Lower leg skin (tissue), 4 donors: ENCODE data around the gene ZSCAN21. TPM values are rescaled to one million over a fixed set of nuclear protein-coding genes. Genes with fewer than 3 reads are reported as not detected.
A peak's percentile ranks its signal among the peaks of the same experiment; 100 is the strongest.
"Not testable (repeated sequence)": the region's sequence is repeated elsewhere in the genome, so short reads cannot be mapped to it uniquely, and the experiment has no call there.

Experiments
- DNase-seq, 2 donors: peaks; one replicate each; pipeline ENCODE4 v3.0.0-alpha.2; 2019; ENCODE audit warnings: low spot score in 2 of 2
- H3K4me3 ChIP-seq: fragments of 200-600 bp; sonication (generic); 2 replicates; pipeline ENCODE4 v1.5.1; 2017; ENCODE audit warnings: mild to moderate bottlenecking, low read depth; ENCODE audit not compliant: poor library complexity, severe bottlenecking
- CTCF ChIP-seq, 3 donors: fragments of 450-650 bp; IDR thresholded peaks; one replicate each; pipeline ENCODE4 v1.5.1; 2016; ENCODE audit warnings: antibody characterized with exemption in 3 of 3, mild to moderate bottlenecking in 3 of 3, moderate library complexity in 2 of 3
- POLR2A ChIP-seq, 2 donors: fragments of 450-650 bp; IDR thresholded peaks; one replicate each; pipeline ENCODE4 v1.6.1; 2016 to 2017; ENCODE audit warnings: antibody characterized with exemption in 2 of 2, mild to moderate bottlenecking in 1 of 2, moderate library complexity in 1 of 2
- WGBS, 2 donors: methylation state at CpG; one replicate each; pipeline ENCODE4 v1.1.5; 2018; 5-methylcytosine and 5-hydroxymethylcytosine counted together
- intact Hi-C: fragments of 100-400 bp; cut with DNase I; formaldehyde crosslinking; loops from one replicate; pipeline ENCODE4 v1.15.0; 2023; ENCODE audit warnings: low total_unique reads
- total RNA-seq, 4 donors: library from RNA; depleted of rRNA; stranded (reverse); fragments of >200 nt; gene quantifications; one replicate each; pipeline ENCODE4 v1.1.0, GENCODE V29; 2016

ZSCAN21 gene
- total RNA-seq: 10 to 100 TPM; 13.2 to 25.5 (median 21.4) TPM

GRCh38 chr7:100049441-100050291, at the start of gene ZSCAN21:
Gene ZSCAN21, plus strand, starts transcription at chr7:100049774. Its CDS starts 7,233 bp downstream, at chr7:100057007.
- TF ChIP-seq CTCF (IDR thresholded peaks at IDR 0.05): no peak
- no peak for TF ChIP-seq POLR2A (IDR thresholded peaks at IDR 0.05)
- 0% methylated on average over 34 to 46 of the region's 47 CpGs for WGBS, 2 donors
- peak; percentile 70 to 96 for DNase-seq
- intact Hi-C loops: loop anchor here (10.0 kb wide), 1 partner anchor 55 kb away; no protein-coding TSS in a partner anchor
- peak within 1 kb of the TSS; percentile 66 for H3K4me3 ChIP-seq

- no peak for TF ChIP-seq CTCF (IDR thresholded peaks at IDR 0.05)
- no peak for TF ChIP-seq POLR2A (IDR thresholded peaks at IDR 0.05)
- WGBS, 2 donors: 86 to 91% methylated on average over 13 of the region's 13 CpGs
Observed at GRCh38 chr7:100000239-100000638, 49.3 kb upstream of the ZSCAN21 start.

GRCh38 chr7:100003711-100004661, 45.6 kb upstream of the ZSCAN21 start:
- no peak overlapping the region for H3K4me3 ChIP-seq
- DNase-seq: no peak
- peak in 1 of 3 donors; percentile 30 for TF ChIP-seq CTCF (IDR thresholded peaks at IDR 0.05)
- no peak for TF ChIP-seq POLR2A (IDR thresholded peaks at IDR 0.05)
- intact Hi-C loops: no loop called here
- 70 to 73% methylated on average over 14 of the region's 14 CpGs for WGBS, 2 donors

More at GRCh38 chr7:100000239-100000638, 49.3 kb upstream of the ZSCAN21 start:
- no peak for DNase-seq
- no peak overlapping the region for H3K4me3 ChIP-seq
- intact Hi-C loops: no loop called here

- WGBS, 2 donors: 77% methylated on average over 3 of the region's 3 CpGs
- TF ChIP-seq POLR2A (IDR thresholded peaks at IDR 0.05): no peak
- no peak for TF ChIP-seq CTCF (IDR thresholded peaks at IDR 0.05)
- no peak overlapping the region for H3K4me3 ChIP-seq
- intact Hi-C loops: no loop called here
- DNase-seq: no peak
Observed at GRCh38 chr7:100007887-100008286, 41.7 kb upstream of the ZSCAN21 start.

GRCh38 chr7:100008525-100008924, 41.0 kb upstream of the ZSCAN21 start:
- intact Hi-C loops: no loop called here
- DNase-seq: peak in 1 of 2 donors; percentile 55
- TF ChIP-seq CTCF (IDR thresholded peaks at IDR 0.05) (no peak), POLR2A (IDR thresholded peaks at IDR 0.05) (no peak)
- no peak overlapping the region for H3K4me3 ChIP-seq
- 47 to 57% methylated on average over 10 of the region's 10 CpGs for WGBS, 2 donors

GRCh38 chr7:100009952-100010351, 39.6 kb upstream of the ZSCAN21 start:
- H3K4me3 ChIP-seq, intact Hi-C loops, DNase-seq: not testable (repeated sequence)
- 76 to 78% methylated on average over 6 to 8 of the region's 8 CpGs for WGBS, 2 donors
